GM21390 (cell line): Measurements from ENCODE around the gene SNTG2.
"Not testable (repeated sequence)": the region's sequence is repeated elsewhere in the genome, so short reads cannot be mapped to it uniquely, and the experiment has no call there.

Experiments
- ATAC-seq: cut with Tn5 transposase; IDR thresholded peaks from one replicate; pipeline ENCODE4 v1.9.1; 2021; ENCODE audit not compliant: unreplicated experiment

Gene SNTG2

GRCh38 chr2:1353543-1353942, 402.9 kb downstream of the SNTG2 start:
- no peak for ATAC-seq

GRCh38 chr2:1360144-1360543, 409.5 kb downstream of the SNTG2 start:
- no peak for ATAC-seq

DNA sequence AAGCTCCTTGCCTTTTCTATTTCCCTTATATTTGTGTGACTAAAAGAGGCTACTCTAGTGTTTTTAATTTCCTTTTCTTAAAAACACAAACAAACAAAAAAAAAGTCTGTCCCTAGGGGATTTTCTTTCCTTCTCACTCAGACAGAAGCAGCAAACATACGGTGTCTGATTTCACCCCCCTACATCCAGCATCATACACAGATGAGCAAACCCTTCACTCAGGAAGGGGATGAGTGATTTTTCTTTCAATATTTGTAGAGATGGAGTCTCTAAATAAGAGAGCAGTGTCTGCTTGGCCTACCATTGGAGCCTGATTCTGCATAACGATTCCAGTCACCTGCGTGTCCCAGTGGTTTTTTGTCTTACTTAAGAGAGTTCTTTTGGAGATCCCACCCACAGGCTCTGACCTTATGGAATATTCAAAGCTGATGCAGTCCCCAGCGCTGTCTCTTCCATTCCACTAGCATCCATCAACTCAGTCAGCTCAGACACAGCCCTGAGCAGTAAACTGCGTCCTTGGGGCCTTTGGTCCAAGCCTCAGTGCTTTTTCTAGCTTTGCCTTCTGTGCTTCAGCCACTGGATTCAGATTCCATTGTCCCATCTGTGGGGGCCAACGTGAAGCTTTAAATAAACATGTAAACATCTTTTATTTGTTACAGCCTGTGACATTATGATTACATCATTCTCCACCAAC, 410.1 kb downstream of the SNTG2 start:
- no peak for ATAC-seq

GRCh38 chr2:1363367-1363766, 412.7 kb downstream of the SNTG2 start:
- ATAC-seq, result no peak

GRCh38 chr2:1366546-1367134, 416.0 kb downstream of the SNTG2 start:
- no peak for ATAC-seq

DNA sequence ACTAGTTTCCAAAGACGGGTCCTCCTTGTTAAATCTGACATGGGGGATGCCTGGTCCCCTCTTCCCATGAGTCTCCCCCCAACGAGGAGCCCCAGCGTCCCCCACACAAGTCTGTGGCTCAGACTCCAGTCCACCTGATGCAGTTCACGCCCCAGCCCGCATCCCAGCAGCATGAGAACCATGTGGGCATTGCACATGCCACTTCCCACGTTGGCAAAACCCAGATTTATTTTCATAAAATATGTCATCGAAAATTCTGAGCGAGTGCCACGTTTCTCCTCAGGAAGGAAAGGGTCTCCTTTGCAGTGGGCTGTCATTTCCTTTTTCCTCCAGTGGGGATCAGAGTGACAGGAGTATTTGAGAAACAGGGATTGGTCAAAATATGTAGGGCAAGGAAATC, 417.0 kb downstream of the SNTG2 start:
- ATAC-seq, result no peak

DNA sequence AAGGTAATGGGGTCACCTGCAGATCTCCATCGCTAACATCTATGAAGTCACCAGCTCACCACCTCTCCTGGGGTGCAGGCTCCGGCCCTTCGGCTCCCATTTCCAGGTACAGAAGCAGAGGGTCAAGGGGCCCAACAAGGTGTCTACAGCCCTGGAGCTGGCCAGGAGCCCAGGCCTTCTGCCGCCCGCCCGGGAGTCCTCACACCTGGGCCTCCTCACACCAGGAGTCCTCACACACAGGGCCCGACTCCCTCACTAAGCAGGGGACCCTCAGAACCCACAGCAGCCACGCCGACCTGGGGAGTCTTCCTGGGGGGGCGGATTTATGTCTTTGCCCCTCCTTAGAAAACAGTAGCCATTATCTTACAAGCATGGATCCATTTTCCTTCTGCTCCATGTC, 419.3 kb downstream of the SNTG2 start:
- no peak for ATAC-seq

DNA sequence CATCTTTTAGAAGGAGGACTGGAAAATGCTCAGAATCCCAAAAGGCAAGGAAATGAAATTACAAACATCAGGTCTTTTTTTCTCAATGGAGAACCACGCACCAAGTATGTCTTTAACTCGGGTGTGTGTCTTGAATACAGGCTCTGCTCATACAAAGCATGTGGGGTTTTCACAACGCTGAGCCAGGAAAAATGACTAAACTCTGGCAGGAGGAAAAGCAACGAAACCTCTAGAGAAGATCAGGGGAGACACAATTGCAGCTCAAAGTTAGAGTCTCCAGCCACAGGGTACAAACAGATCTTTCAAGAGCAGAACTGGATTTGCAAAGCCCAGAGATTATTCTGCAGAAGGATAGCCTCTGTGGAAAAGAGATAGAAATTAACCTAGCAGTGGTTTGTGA, 419.8 kb downstream of the SNTG2 start:
- ATAC-seq, result no peak

GRCh38 chr2:1371082-1371481, 420.4 kb downstream of the SNTG2 start:
- no peak for ATAC-seq

GRCh38 chr2:1373830-1374229, 423.2 kb downstream of the SNTG2 start:
- no peak for ATAC-seq

GRCh38 chr2:1374287-1374686, 423.6 kb downstream of the SNTG2 start:
- ATAC-seq, result no peak

DNA sequence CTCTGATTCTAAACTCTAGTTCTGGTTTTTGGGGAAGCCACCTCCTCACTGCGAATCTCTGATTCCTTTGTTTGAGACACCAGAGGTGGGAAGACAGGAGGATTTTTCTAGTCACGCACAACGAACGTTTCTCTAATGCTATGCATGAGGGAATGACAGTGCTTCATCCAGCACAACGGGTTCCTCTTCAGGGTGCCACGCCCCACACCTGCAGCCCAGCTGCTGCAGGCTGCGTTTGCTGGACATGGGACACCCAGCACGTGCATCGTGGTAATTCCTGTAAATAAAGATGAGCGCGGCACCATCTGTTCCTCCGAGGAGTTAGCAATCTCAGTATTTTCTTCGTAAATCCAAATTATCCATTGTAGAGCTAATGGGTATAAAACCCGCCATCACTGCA, 425.1 kb downstream of the SNTG2 start:
- ATAC-seq, result no peak

GRCh38 chr2:1377473-1377872, 426.8 kb downstream of the SNTG2 start:
- no peak for ATAC-seq

DNA sequence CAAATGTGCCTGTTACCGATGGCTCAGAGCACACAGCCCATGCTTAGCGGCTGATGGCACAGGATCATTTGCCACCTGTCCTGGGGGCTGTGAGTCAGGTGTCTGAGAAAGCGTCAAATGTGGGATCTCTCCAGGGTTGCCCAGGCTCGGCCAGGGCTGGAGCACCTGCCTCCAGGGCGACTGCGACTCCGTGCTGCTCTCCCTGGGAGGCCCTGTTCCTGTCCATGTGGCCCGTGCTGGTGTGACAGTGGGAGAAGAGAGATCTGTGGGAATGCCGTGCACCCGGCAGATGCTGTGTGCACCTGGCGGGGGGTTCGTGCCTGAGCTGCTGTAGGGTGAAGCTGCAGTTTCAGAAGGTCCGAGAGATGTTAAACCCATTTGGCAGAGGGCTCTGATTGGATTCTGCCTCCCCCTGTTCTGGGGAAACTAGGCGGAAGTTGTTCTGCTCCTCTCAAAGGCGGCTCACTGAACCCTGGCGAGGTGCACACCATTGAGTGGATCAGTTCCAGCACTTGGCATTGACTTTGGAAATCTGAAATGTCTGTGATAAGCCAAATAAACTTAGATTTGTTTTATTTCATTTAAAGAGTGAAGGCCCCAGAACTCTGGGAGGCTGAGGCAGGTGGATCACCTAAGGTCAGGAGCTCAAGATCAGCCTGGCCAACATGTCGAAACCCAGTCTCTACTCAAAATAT, 428.0 kb downstream of the SNTG2 start:
- ATAC-seq, result no peak

GRCh38 chr2:1381644-1382043, 431.0 kb downstream of the SNTG2 start:
- no peak for ATAC-seq

- ATAC-seq, result not testable (repeated sequence)
Observed at GRCh38 chr2:1387954-1388725, 437.5 kb downstream of the SNTG2 start.

- ATAC-seq, result not testable (repeated sequence)
Observed at GRCh38 chr2:1390118-1390517, 439.5 kb downstream of the SNTG2 start.

DNA sequence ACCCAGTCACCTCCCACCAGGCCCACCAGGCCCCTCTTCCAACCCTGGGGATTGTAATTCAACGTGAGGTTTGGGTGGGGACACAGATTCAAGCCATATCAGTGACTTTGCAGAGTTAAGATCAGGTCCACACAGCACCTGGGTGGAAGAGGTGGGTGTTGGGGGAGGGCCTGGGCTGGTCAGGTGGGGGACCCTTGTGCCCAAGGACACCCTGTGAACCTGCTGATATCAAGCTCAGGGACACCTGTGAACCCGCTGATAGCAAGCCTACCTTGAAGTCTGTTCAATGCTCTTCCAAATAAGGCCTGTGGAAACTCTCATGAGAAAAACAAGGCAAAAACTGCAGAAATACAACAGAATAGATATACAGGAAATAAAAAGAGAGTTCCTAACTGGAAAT, 442.7 kb downstream of the SNTG2 start:
- no peak for ATAC-seq

GRCh38 chr2:1394709-1395408, 444.2 kb downstream of the SNTG2 start:
- no peak for ATAC-seq

- ATAC-seq, result no peak
Observed at GRCh38 chr2:1397350-1397749, 446.7 kb downstream of the SNTG2 start.

GRCh38 chr2:1398191-1398590, 447.5 kb downstream of the SNTG2 start:
- no peak for ATAC-seq
